ACHN (cell line): Measurements from ENCODE around the gene OPA3.
"Not testable (repeated sequence)": the region's sequence is repeated elsewhere in the genome, so short reads cannot be mapped to it uniquely, and the experiment has no call there.

ENCODE experiments used
- DNase-seq: peaks from one replicate; pipeline ENCODE4 v3.0.0-alpha.2; 2015
- in situ Hi-C: cut with HindIII; loops from 2 replicates; pipeline ENCODE4 v1.10.0; 2017; ENCODE audit warnings: low sequenced_read_pairs, low pct_ligation_motif_present, low pct_unique_long_range_greater_than_20kb

OPA3 gene

DNA sequence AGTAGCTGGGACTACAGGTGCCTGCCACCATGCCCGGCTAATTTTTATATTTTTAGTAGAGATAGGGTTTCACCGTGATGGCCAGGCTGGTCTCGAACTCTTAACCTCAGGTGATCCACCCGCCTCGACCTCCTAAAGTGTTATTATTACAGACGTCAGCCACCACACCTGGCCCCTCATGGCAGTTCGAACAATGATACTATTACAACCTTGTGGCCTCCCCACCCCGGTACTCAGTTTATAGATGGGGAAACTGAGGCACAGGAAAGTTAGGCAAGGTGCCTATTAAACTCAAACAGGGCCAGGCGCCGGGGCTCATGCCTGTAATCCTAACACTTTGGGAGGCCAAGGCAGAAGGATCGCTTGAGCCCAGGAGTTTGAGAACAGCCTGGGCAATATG lies 74.2 kb downstream of the OPA3 start:
- in situ Hi-C loops, DNase-seq: not testable (repeated sequence)

DNA sequence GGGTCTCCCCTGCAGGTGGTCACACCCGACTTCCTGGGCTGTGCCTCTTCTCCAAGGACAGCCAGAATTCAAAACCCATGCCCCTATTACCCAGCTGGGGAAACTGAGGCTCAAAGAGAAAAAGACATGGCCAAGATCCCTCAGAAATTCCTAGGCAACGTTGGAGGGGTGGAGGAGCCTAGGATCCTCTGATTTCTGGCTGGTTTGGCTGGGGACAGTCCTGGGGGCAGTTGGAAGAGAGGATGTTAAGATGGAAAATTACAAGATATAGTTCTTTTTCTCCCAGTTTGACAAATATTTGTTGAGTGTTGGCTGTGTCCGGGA lies 74.9 kb downstream of the OPA3 start:
- DNase-seq = no peak
- in situ Hi-C loops = no loop called here

DNA sequence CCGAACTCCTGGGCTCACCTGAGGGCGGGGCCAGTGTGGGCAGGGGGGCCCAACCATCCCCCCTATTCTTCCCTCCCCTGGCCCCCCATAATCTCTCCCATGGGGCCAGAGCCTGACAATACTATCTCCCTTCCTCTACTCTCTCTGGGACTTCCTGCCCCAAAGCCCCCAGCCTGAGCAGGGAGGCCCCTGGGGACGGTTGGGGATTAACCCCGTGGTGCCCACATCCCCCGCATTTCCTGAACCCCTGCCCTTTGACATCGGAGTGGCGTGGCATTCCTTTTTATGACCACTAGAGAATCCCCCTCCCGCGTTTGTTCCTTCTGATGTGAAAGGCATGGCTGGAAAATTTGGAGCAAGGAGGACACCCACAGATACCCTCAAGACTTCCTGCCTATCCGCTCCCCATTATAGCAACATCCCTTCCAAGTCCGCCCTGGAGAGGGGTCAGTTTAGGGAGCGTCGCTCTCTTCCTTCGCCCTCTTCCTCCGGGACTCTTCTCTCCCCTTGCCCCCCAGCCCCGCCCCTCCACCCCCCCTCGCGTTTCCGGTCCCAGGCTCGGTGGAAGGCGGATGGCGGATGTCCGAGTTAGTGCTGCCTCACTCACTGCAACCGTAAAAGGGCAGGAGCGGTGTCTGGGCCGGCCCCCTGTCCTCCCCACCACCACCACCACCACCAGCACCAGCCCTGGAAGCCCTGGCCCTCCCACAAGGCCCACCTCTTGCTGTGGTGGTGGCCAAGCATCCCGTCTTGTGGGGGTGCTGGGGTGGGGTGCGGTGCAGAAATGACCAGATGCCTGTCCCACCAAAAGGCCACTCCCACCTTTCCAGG lies 75.5 kb downstream of the OPA3 start:
- peak; percentile 61 for DNase-seq
- in situ Hi-C loops = no loop called here

DNA sequence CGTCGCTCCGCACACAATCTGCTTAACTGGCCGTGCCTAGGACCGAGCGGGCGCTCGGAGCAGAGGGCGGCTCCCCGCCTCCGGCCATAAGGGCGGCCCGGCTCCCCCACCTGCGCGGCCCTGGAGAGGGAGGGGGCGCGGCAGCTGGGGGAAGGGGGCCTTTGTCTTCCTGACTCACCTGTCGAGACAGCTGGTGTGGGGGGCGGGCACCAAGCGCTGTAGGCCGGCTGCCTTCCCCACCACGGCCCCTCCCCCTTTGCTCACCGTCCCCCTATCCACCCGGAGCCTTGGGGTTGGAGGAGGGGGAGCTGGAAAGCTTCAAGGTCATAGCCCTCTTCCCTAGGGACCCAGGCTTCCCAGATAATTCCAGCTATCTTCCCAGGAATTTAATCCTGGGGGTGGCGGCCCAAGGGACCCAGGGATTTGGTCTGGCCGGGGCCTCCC lies 76.2 kb downstream of the OPA3 start:
- peak; percentile 22 for DNase-seq
- in situ Hi-C loops = no loop called here

DNA sequence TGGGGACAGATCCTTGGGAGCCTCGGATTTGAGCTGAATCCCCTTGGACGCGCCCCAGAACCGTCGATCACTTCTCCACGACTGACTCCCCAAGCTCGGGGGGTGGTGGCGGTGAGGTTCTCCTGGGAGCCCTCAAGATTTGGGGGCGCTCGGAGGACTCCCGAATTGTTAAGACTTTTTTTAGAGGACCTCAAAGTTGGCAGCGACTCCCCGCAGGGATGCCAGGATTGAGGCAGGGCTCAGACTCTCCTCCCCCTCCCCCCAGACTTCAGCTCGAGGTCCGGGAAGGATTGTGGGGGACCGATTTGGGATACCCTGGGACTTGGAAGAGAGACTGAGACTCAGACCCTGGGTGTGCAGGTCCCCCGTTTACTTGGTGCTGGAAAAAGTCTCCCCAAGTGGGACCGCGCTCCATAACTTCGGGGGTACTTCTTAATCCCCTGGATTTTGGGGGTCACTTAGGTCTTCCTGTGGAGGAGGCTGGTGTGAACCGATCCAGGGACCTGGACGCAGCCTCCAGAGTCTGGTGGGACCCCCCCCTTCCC lies 76.7 kb downstream of the OPA3 start:
- in situ Hi-C loops = no loop called here
- DNase-seq = no peak

DNA sequence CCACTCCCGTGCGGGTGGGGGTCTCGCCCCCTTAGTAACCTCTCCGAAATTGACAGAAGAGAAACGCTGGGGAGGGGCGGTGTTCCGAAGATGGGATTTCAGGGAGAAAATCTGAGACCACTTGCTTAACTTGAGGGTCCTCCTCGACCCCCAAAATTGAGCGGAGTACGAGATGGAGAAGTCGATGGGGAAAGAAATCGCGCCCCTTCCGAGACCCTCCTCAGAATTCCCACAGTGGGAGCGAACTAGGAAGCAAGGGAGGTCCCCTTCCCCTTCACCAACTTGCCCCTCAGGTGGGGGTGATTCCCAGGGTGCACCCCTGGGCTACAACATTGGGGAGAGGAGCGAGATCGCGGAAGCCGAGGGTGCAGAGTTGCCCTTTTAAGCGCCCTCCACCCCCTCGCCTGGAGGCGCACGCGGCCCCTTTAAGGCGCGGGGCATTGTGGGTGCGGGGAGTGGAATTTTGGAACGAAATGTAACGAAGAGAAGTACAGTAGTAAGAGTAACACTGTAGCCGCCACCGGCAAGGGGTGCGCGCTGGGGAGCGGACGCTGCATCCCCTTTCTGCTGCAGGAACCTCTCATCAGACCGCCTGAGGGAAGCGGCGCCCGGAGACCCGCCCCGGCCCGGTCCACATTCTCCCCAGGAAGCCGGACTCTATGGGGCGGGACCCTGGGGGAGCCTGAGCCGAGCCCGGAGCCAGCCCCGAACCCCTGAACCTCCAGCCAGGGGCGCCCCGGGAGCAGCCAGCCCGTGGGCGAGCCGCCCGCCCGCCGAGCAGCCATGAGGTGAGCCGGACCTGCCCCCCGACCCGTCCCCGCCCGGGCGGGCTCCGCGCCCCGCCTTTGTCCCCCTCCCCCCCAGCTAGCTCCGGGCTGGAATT lies 77.4 kb downstream of the OPA3 start, which contains the start of gene VASP:
VASP (plus strand) TSS at position 491 of the 883 bp plus-strand sequence; CDS start at position 784, 293 bp downstream.
- in situ Hi-C loops = no loop called here
- DNase-seq = peak; percentile 85

DNA sequence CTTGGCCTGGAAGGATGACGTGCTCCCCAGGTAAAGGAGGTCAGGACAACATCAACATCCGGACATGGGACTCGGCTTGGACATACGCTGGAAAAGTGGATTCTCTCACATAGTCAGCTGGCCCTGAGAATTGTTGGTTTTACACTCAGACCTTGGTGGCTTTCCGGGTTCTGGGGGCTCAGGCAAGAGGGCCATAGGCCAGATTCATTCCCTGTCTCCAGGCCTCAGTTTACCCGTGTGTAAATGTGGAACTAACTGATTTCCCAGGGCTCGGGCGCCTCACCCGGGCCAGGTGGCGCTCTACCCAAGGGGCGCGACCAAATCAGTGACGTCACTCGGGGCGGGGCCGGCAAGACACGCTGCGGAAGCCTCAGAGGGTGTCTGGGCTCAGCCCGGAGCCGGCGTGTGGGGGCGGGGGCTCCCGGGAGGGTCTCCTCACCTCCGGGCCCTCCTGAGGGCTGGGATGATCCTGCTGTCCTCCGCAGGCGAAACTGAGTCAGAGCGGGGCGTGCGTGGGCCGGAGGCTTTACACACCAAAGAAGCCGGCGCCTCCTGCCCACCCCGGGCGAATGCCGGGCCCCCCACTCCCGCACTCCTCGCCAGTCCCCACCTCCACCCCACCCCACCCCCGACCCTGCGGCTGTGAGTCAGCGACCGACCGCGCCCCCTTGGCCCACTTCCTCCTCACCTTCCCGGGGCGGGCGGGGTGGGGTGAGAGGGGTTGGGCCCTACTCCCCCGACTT lies 78.2 kb downstream of the OPA3 start:
- DNase-seq = peak; percentile 90
- in situ Hi-C loops = no loop called here

DNA sequence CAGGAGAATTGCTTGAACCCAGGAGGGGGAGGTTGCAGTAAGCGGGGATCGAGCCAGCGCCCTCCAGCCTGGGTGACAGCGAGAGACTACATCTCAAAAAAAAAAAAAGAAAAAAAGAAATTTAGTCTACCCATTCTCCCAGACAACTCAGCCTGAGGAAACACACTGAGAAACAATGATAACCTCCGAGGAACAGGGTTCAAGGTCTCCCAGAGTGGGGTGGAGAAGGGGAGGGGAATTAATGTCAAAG lies 78.7 kb downstream of the OPA3 start:
- in situ Hi-C loops = no loop called here
- DNase-seq = no peak

GRCh38 chr19:45505151-45505995 lies 79.2 kb downstream of the OPA3 start:
- no peak for DNase-seq

GRCh38 chr19:45503909-45504308 lies 80.7 kb downstream of the OPA3 start:
- no peak for DNase-seq
- in situ Hi-C loops = no loop called here

More at GRCh38 chr19:45505151-45505995, 79.2 kb downstream of the OPA3 start:
- in situ Hi-C loops = no loop called here

GRCh38 chr19:45502111-45502510 lies 82.5 kb downstream of the OPA3 start:
- in situ Hi-C loops = no loop called here
- no peak for DNase-seq

DNA sequence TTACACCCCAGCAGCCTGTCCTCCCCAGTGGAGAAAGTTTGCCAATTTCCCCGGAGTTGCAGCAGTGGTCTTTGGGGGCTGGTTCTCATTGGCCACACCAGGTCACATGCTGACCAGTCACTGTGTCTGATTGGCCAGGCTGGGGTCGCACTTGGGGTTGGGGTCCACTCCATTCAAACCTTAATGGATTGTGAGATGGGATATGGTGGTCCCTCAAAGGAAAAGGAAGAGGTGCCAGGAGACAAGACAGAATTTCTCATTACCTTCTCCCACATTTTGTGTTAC lies 82.9 kb downstream of the OPA3 start:
- in situ Hi-C loops = no loop called here
- no peak for DNase-seq

GRCh38 chr19:45500918-45501729 lies 83.5 kb downstream of the OPA3 start:
- in situ Hi-C loops = no loop called here
- DNase-seq = no peak

- DNase-seq = no peak
Observed at GRCh38 chr19:45499196-45500180, 85.1 kb downstream of the OPA3 start.

DNA sequence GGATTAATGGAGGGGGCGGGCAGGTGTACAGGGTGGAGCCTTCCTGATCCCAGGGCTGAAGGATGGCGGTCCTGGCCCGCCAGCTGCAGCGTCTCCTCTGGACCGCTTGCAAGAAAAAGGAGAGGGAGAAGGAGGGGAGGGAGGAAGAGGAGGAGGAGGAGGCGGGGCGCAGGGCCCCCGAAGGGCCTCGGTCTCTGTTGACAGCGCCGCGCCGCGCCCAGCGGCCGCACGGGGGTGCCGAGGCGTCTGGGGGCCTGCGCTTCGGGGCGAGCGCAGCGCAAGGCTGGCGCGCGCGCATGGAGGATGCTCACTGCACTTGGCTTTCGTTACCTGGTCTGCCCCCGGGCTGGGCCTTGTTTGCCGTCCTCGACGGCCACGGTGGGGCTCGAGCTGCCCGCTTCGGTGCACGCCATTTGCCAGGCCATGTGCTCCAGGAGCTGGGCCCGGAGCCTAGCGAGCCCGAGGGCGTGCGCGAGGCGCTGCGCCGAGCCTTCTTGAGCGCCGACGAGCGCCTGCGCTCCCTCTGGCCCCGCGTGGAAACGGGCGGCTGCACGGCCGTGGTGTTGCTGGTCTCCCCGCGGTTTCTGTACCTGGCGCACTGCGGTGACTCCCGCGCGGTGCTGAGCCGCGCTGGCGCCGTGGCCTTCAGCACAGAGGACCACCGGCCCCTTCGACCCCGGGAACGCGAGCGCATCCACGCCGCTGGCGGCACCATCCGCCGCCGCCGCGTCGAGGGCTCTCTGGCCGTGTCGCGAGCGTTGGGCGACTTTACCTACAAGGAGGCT lies 86.0 kb downstream of the OPA3 start, which contains the start of gene PPM1N:
PPM1N (plus strand) TSS at position 33 of the 785 bp plus-strand sequence; CDS start at position 63, 30 bp downstream.
- DNase-seq = no peak

More at GRCh38 chr19:45499196-45500180, 85.1 kb downstream of the OPA3 start:
- in situ Hi-C loops = no loop called here

DNA sequence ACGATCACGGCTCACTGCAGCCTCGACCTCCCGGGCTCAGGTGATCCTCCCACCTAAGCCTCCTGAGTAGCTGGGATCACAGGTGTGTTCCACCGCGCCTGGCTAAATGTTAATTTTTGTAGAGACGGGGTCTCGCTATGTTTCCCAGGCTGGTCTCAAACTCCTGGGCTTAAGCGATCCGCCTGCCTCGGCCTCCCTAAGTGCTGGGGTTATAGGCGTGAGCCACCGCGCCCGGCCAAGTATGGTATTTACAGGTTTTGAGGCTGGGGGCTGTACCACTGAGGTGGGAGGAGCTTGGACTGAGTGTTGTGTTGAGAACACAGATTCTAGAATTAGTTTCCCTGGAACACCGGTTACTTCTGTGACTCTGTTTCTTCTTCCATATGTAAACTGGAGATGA lies 86.8 kb downstream of the OPA3 start:
- DNase-seq = no peak
- in situ Hi-C loops = no loop called here

More for the DNA sequence above, 86.0 kb downstream of the OPA3 start, which contains the start of gene PPM1N:
- in situ Hi-C loops = no loop called here
